ENCODE results near the gene CIAPIN1. TPM values are rescaled to one million over a fixed set of nuclear protein-coding genes. Genes with fewer than 3 reads are reported as not detected.
"Not testable (repeated sequence)": the region's sequence is repeated elsewhere in the genome, so short reads cannot be mapped to it uniquely, and the experiment has no call there.

The CIAPIN1 gene
- total and polyA plus RNA-seq, 2 of the 4 experiments (the other 2 are of a cell fraction): 41.6 to 47.7 TPM

GRCh38 chr16:57440551-57440950 is 6.6 kb downstream of the CIAPIN1 start:
- in situ Hi-C loops (cut with MboI; ENCODE audit: low sequenced_read_pairs); dilution Hi-C loops (cut with HindIII; ENCODE audit: low sequenced_read_pairs, unreplicated experiment); CTCF ChIA-PET; H2AFZ ChIP-seq (replicated peaks; ENCODE audit: low read length, poor library complexity); H2BK15ac ChIP-seq (ENCODE audit: low read depth, low read length); H3K9me3 ChIP-seq (ENCODE audit: control insufficient read depth, insufficient read depth, low read length); H3K4me2 ChIP-seq (ENCODE audit: low read depth, low read length); H2AK9ac ChIP-seq (replicated peaks; ENCODE audit: low read depth, low read length, poor library complexity); H3K4me1 ChIP-seq (ENCODE audit: control insufficient read depth, insufficient read depth, low read length); H3K56ac ChIP-seq (ENCODE audit: extremely low read depth, insufficient read depth, low read length); H3K4ac ChIP-seq (ENCODE audit: low read depth, low read length); intact Hi-C loops (cut with micrococcal nuclease); H4K8ac ChIP-seq (ENCODE audit: low read depth in 2 of 2, low read length in 2 of 2); H3K27me3 ChIP-seq (ENCODE audit: control insufficient read depth, insufficient read depth, low read length); H3K18ac ChIP-seq (ENCODE audit: low read depth, low read length); H4K91ac ChIP-seq (ENCODE audit: insufficient read depth, low read depth, low read length); H2AK5ac ChIP-seq (ENCODE audit: low read depth, low read length); H3K27ac ChIP-seq (ENCODE audit: insufficient read depth, low read length); H3K4me3 ChIP-seq (ENCODE audit: insufficient read depth, low read depth, low read length); ATAC-seq (ENCODE audit: low read depth); BruUV-seq (replicated peaks); H4K20me1 ChIP-seq (ENCODE audit: insufficient read depth, low read length); H2BK20ac ChIP-seq (ENCODE audit: low read depth, low read length); H2BK120ac ChIP-seq (ENCODE audit: low read depth, low read length); H2BK5ac ChIP-seq (ENCODE audit: low read depth, low read length, poor library complexity, severe bottlenecking); H3K9ac ChIP-seq (ENCODE audit: low read depth, low read length); H3K14ac ChIP-seq (replicated peaks; ENCODE audit: low read depth, low read length); POLR2A ChIA-PET (ENCODE audit: unreplicated experiment); DNase-seq; H3K9me1 ChIP-seq (ENCODE audit: insufficient read depth, low read length); H3K23ac ChIP-seq (ENCODE audit: low read depth, low read length); H4K5ac ChIP-seq (ENCODE audit: low read depth, low read length): not testable (repeated sequence)
- peaks cover 22 to 45% of the 10 kb centered on the region in 2 experiments for H3K79me1 ChIP-seq (ENCODE audit: low read depth in 1 of 2, low read length in 2 of 2)
- WGBS, 2 experiments (ENCODE audit: extremely low coverage in 2 of 2, insufficient read length in 1 of 2): 100% methylated on average over 2 of the region's 8 CpGs; no CpG with 5 or more reads in 1 of the 2 experiments
- peaks cover 19% of the 10 kb centered on the region for H3K36me3 ChIP-seq (ENCODE audit: control insufficient read depth, insufficient read depth, low read length)

GRCh38 chr16:57439947-57440346 is 7.2 kb downstream of the CIAPIN1 start:
- in situ Hi-C loops (cut with MboI; ENCODE audit: low sequenced_read_pairs); H3K27me3 ChIP-seq (ENCODE audit: control insufficient read depth, insufficient read depth, low read length); intact Hi-C loops (cut with micrococcal nuclease); H2AK9ac ChIP-seq (replicated peaks; ENCODE audit: low read depth, low read length, poor library complexity); H3K18ac ChIP-seq (ENCODE audit: low read depth, low read length); H3K56ac ChIP-seq (ENCODE audit: extremely low read depth, insufficient read depth, low read length); H3K4me3 ChIP-seq (ENCODE audit: insufficient read depth, low read depth, low read length); CTCF ChIA-PET; H3K4ac ChIP-seq (ENCODE audit: low read depth, low read length); ATAC-seq (ENCODE audit: low read depth); H4K91ac ChIP-seq (ENCODE audit: insufficient read depth, low read depth, low read length); H3K14ac ChIP-seq (replicated peaks; ENCODE audit: low read depth, low read length); BruUV-seq (replicated peaks); H2BK5ac ChIP-seq (ENCODE audit: low read depth, low read length, poor library complexity, severe bottlenecking); H2BK15ac ChIP-seq (ENCODE audit: low read depth, low read length); H3K9me3 ChIP-seq (ENCODE audit: control insufficient read depth, insufficient read depth, low read length); H3K9me1 ChIP-seq (ENCODE audit: insufficient read depth, low read length); H2AK5ac ChIP-seq (ENCODE audit: low read depth, low read length); H4K5ac ChIP-seq (ENCODE audit: low read depth, low read length); H3K23ac ChIP-seq (ENCODE audit: low read depth, low read length); H3K27ac ChIP-seq (ENCODE audit: insufficient read depth, low read length); H2AFZ ChIP-seq (replicated peaks; ENCODE audit: low read length, poor library complexity); H3K4me1 ChIP-seq (ENCODE audit: control insufficient read depth, insufficient read depth, low read length); H4K8ac ChIP-seq (ENCODE audit: low read depth in 2 of 2, low read length in 2 of 2); DNase-seq; POLR2A ChIA-PET (ENCODE audit: unreplicated experiment); H3K4me2 ChIP-seq (ENCODE audit: low read depth, low read length); H3K9ac ChIP-seq (ENCODE audit: low read depth, low read length); H2BK120ac ChIP-seq (ENCODE audit: low read depth, low read length); dilution Hi-C loops (cut with HindIII; ENCODE audit: low sequenced_read_pairs, unreplicated experiment); H4K20me1 ChIP-seq (ENCODE audit: insufficient read depth, low read length); H2BK20ac ChIP-seq (ENCODE audit: low read depth, low read length): not testable (repeated sequence)
- Histone ChIP-seq H3K36me3 (ENCODE audit: control insufficient read depth, insufficient read depth, low read length) (peaks cover 25% of the 10 kb centered on the region), H3K79me1 (ENCODE audit: low read depth in 1 of 2, low read length in 2 of 2) (peaks cover 19 to 39% of the 10 kb centered on the region in 2 experiments; a peak in 3 of 4 replicates)
- WGBS, 2 experiments (ENCODE audit: extremely low coverage in 2 of 2, insufficient read length in 1 of 2): 100% methylated on average over 1 of the region's 8 CpGs; no CpG with 5 or more reads in 1 of the 2 experiments
